Caki2 (cell line): Measurements from ENCODE around the gene SPIB. TPM values are rescaled to one million over a fixed set of nuclear protein-coding genes. Genes with fewer than 3 reads are reported as not detected.
"Not testable (repeated sequence)": the region's sequence is repeated elsewhere in the genome, so short reads cannot be mapped to it uniquely, and the experiment has no call there.

Source experiments
- DNase-seq: peaks from one replicate; pipeline ENCODE4 v3.0.0-alpha.2; 2015; ENCODE audit warnings: low read depth
- in situ Hi-C: cut with HindIII; loops from 2 replicates; pipeline ENCODE4 v1.10.0; 2016; ENCODE audit warnings: low sequenced_read_pairs, low pct_unique_long_range_greater_than_20kb, mixed read lengths
- total RNA-seq: library from RNA; depleted of rRNA; stranded (reverse); fragments of >200 nt; shearing (Covaris generic); gene quantifications from 2 replicates; pipeline ENCODE4 v1.2.3, GENCODE V29; 2014; ENCODE audit warnings: low replicate concordance

The SPIB gene
- total RNA-seq, 1 experiment from 2014 or later: not detected

GRCh38 chr19:50387176-50387867 is 31.4 kb upstream of the SPIB start:
- no peak for DNase-seq

GRCh38 chr19:50387868-50388245 is 30.9 kb upstream of the SPIB start:
- in situ Hi-C loops: no loop called here
- no peak for DNase-seq

More at GRCh38 chr19:50387176-50387867, 31.4 kb upstream of the SPIB start:
- in situ Hi-C loops: no loop called here

- DNase-seq, in situ Hi-C loops: not testable (repeated sequence)
Measured at GRCh38 chr19:50390295-50390694, 28.4 kb upstream of the SPIB start.

GRCh38 chr19:50390952-50391351 is 27.8 kb upstream of the SPIB start:
- in situ Hi-C loops, DNase-seq: not testable (repeated sequence)

- in situ Hi-C loops: no loop called here
- no peak for DNase-seq
Measured at GRCh38 chr19:50392759-50393158, 26.0 kb upstream of the SPIB start.

- DNase-seq: no peak
- in situ Hi-C loops: no loop called here
Measured at GRCh38 chr19:50393589-50393988, 25.1 kb upstream of the SPIB start.

GRCh38 chr19:50394017-50394416 is 24.7 kb upstream of the SPIB start:
- in situ Hi-C loops: no loop called here
- no peak for DNase-seq

GRCh38 chr19:50398675-50399367 is 19.9 kb upstream of the SPIB start:
- DNase-seq: no peak
- in situ Hi-C loops: no loop called here

- no peak for DNase-seq
- in situ Hi-C loops: no loop called here
Measured at GRCh38 chr19:50399368-50399745, 19.4 kb upstream of the SPIB start.

- DNase-seq: no peak
- in situ Hi-C loops: no loop called here
Measured at GRCh38 chr19:50401605-50402450, 16.9 kb upstream of the SPIB start.

- in situ Hi-C loops: no loop called here
- no peak for DNase-seq
Measured at GRCh38 chr19:50402544-50403301, 16.0 kb upstream of the SPIB start.

- in situ Hi-C loops: no loop called here
- DNase-seq: no peak
Measured at GRCh38 chr19:50406156-50406820, 12.4 kb upstream of the SPIB start.

- in situ Hi-C loops: no loop called here
- no peak for DNase-seq
Measured at GRCh38 chr19:50406829-50407228, 11.9 kb upstream of the SPIB start.

GRCh38 chr19:50409347-50409746 is 9.4 kb upstream of the SPIB start:
- in situ Hi-C loops: no loop called here
- no peak for DNase-seq

GRCh38 chr19:50410109-50410508 is 8.6 kb upstream of the SPIB start:
- in situ Hi-C loops: no loop called here
- no peak for DNase-seq

- DNase-seq: no peak
- in situ Hi-C loops: no loop called here
Measured at GRCh38 chr19:50412419-50412818, 6.3 kb upstream of the SPIB start.

GRCh38 chr19:50413096-50413495 is 5.6 kb upstream of the SPIB start:
- no peak for DNase-seq
- in situ Hi-C loops: no loop called here

GRCh38 chr19:50413531-50413930 is 5.2 kb upstream of the SPIB start:
- in situ Hi-C loops: no loop called here
- DNase-seq: no peak
